GM12878 (cell line): ENCODE measurements around the gene ASIP. TPM values are rescaled to one million over a fixed set of nuclear protein-coding genes. Genes with fewer than 3 reads are reported as not detected.

ENCODE experiments used
- ATAC-seq: fragments of 200-7000 bp; cut with Tn5 transposase; 3 replicates; pipeline ENCODE4 v1.9.1; 2020; ENCODE audit warnings: mild to moderate bottlenecking, moderate library complexity
- BruUV-seq: library from RNA; stranded (reverse); fragments of 400-500 nt; replicated peaks from 2 replicates; lab custom pipeline; 2021; lab: Mats Ljungman, UMichigan
- CTCF ChIA-PET: fragments of 300-600 bp; sonication (Branson Sonifier 250); formaldehyde crosslinking; extraction: SDS; loops from one replicate; lab custom pipeline; 2021; ENCODE audit warnings: inconsistent platforms; lab: Yijun Ruan, JAX
- POLR2A ChIA-PET: fragments of 350-600 bp; formaldehyde crosslinking; extraction: SDS; loops from one replicate; lab custom pipeline; 2021; ENCODE audit warnings: inconsistent platforms; lab: Charles Lee
- RAD21 ChIA-PET: fragments of 300-600 bp; sonication (Branson Sonifier 250); formaldehyde crosslinking; loops from one replicate; lab custom pipeline; 2023; ENCODE audit warnings: antibody characterized with exemption; ENCODE audit not compliant: unreplicated experiment; lab: Charles Lee
- SMC1A ChIA-PET: fragments of 300-600 bp; sonication (Branson Sonifier 250); formaldehyde crosslinking; loops from one replicate; lab custom pipeline; 2023; ENCODE audit not compliant: unreplicated experiment, uncharacterized antibody; lab: Charles Lee
- DNase-seq: peaks from one replicate; pipeline ENCODE4 v3.0.0-alpha.2; 2011; ENCODE audit warnings: low read depth, low spot score
- FAIRE-seq: peaks from 3 replicates; lab custom pipeline; 2011; peaks lifted over from hg19 to GRCh38; lab: Jason Lieb, UNC
- H2AFZ ChIP-seq: 2 replicates; pipeline ENCODE4 v1.6.0; 2011; ENCODE audit warnings: low read depth, low read length, control low read depth; ENCODE audit not compliant: control insufficient read depth
- H3K27ac ChIP-seq: 2 replicates; pipeline ENCODE4 v1.5.1; 2011; ENCODE audit warnings: control low read depth; ENCODE audit not compliant: control insufficient read depth, insufficient read depth
- H3K27me3 ChIP-seq, 2 experiments: replicated peaks in 1 of 2; 2 replicates each; pipeline versions ENCODE4 v1.6.0 to v1.6.1; 2011; ENCODE audit warnings: low read length in 1 of 2; ENCODE audit not compliant: control insufficient read depth in 2 of 2, insufficient read depth in 2 of 2
- H3K36me3 ChIP-seq, 2 experiments: 2 replicates each; pipeline ENCODE4 v1.5.1; 2011; ENCODE audit warnings: low read length in 1 of 2; ENCODE audit not compliant: control insufficient read depth in 2 of 2, insufficient read depth in 2 of 2
- H3K4me1 ChIP-seq: 2 replicates; pipeline ENCODE4 v1.6.1; 2011; ENCODE audit warnings: mild to moderate bottlenecking, low read length, moderate library complexity, mixed read lengths; ENCODE audit not compliant: control insufficient read depth, insufficient read depth
- H3K4me2 ChIP-seq: 2 replicates; pipeline ENCODE4 v1.6.0; 2011; ENCODE audit warnings: control low read depth; ENCODE audit not compliant: control insufficient read depth, insufficient read depth
- H3K4me3 ChIP-seq: fragments of 200-600 bp; sonication (generic); 2 replicates; pipeline ENCODE4 v1.5.1; 2016
- H3K79me2 ChIP-seq: 2 replicates; pipeline ENCODE4 v1.6.0; 2011; ENCODE audit warnings: low read length; ENCODE audit not compliant: control insufficient read depth, insufficient read depth
- H3K9ac ChIP-seq: 2 replicates; pipeline ENCODE4 v1.8.0; 2011; ENCODE audit warnings: low read length, control low read depth, mixed read lengths; ENCODE audit not compliant: control insufficient read depth, insufficient read depth
- H3K9me3 ChIP-seq: replicated peaks from 3 replicates; pipeline ENCODE4 v1.5.1; 2011; ENCODE audit warnings: mild to moderate bottlenecking, low read length; ENCODE audit not compliant: control insufficient read depth, insufficient read depth
- H4K20me1 ChIP-seq: 2 replicates; pipeline ENCODE4 v1.6.0; 2011; ENCODE audit not compliant: control insufficient read depth, insufficient read depth
- ASH2L ChIP-seq: fragments of 300-600, 200-600 bp; sonication (generic); IDR thresholded peaks from 2 replicates; pipeline ENCODE4 v1.6.1; 2017; ENCODE audit warnings: low read depth, mild to moderate bottlenecking, borderline replicate concordance
- CHD2 ChIP-seq: IDR thresholded peaks from 2 replicates; pipeline ENCODE4 v1.6.1; 2011; ENCODE audit warnings: low read depth, low read length, improper control_type of control experiment, borderline replicate concordance
- LARP7 ChIP-seq: fragments of 450-650 bp; IDR thresholded peaks from 2 replicates; pipeline ENCODE4 v1.6.1; 2017; ENCODE audit warnings: mild to moderate bottlenecking
- NBN ChIP-seq: fragments of 450-650 bp; IDR thresholded peaks from 2 replicates; pipeline ENCODE4 v1.6.1; 2016
- ZBTB40 ChIP-seq: fragments of 450-650 bp; IDR thresholded peaks from 2 replicates; pipeline ENCODE4 v1.6.1; 2016; ENCODE audit warnings: mild to moderate bottlenecking, moderate library complexity, borderline replicate concordance
- WGBS: methylation state at CpG from one replicate; pipeline ENCODE4 v1.1.6; 2016; ENCODE audit warnings: low lambda C conversion rate; ENCODE audit not compliant: insufficient replicate concordance, insufficient coverage; ENCODE audit errors: missing lambda C conversion rate; 5-methylcytosine and 5-hydroxymethylcytosine counted together
- in situ Hi-C: fragments of 300-500 bp; cut with MboI; formaldehyde crosslinking; loops from 9 replicates; pipeline ENCODE4 v1.14.3; 2018; ENCODE audit warnings: mixed read lengths
- intact Hi-C: fragments of 100-400 bp; cut with micrococcal nuclease; formaldehyde crosslinking; loops from one replicate; pipeline ENCODE4 v1.14.2; 2022; ENCODE audit not compliant: unreplicated experiment
- polyA plus RNA-seq, 11 experiments: library from polyadenylated mRNA; depleted of rRNA in 4 of 11; unstranded in 6 of 11; stranded (reverse) in 5 of 11; fragments of >200 nt; fragmentation: Nextera tagmentation in 4 of 11; fragmentation: Illumina TruSeq in 1 of 11; extraction: Ambion mirVana in 4 of 11; extraction: Trizol in 1 of 11; gene quantifications; 1 replicate in 1 of 11; 2 replicates in 10 of 11; pipeline versions ENCODE4 v1.2.1 to v1.2.3, GENCODE V29; 2011 to 2016; ENCODE audit warnings: inconsistent platforms in 2 of 11, missing spikeins in 2 of 11, low read depth in 1 of 11
- total RNA-seq, 4 experiments: library from RNA; depleted of rRNA in 3 of 4; stranded (reverse); fragments of >200 nt in 3 of 4; fragmentation: Illumina TruSeq in 1 of 4; extraction: Trizol in 1 of 4; gene quantifications; 2 replicates each; pipeline versions ENCODE4 v1.2.1 to v1.2.3, GENCODE V29; 2013 to 2021
- TF ChIP-seq, protein P1 (sequence below): fragments of 450-650 bp; formaldehyde crosslinking; IDR thresholded peaks from 2 replicates; pipeline ENCODE4 v1.5.0; 2022; ENCODE audit warnings: mild to moderate bottlenecking, missing genetic modification characterization

ASIP gene
- total and polyA plus RNA-seq, 10 of the 15 experiments (the other 5 are each of a cell fraction or from before 2014, with no cell fraction given): 0.29 TPM; not detected in 9

DNA sequence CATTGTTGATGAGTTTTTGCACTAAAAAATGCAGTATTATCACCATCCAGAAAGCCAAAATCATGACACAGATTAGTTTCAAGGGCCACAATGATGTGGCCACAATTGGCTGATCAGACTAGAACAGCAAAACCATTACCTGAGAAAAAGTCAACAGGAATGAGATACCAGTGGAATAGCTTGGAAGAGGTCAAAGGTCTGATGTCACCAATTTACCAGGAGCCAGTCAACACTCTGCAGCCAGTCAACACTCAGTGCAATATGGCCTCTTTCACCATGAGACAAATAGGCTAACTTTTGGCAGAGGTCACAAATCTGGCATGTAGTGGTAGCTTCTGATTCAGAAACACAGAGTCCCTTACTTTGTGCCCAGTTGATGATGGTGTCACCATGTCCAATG, 7.5 kb upstream of the ASIP start:
- in situ Hi-C loops: no loop called here
- CTCF ChIA-PET: interaction anchor here (1.0 kb wide), 1 partner anchor 105 kb away, joined by 3 read pairs; no protein-coding TSS in a partner anchor
- no peak overlapping the region for H3K4me3 ChIP-seq
- H3K4me2 ChIP-seq: no peak overlapping the region
- H3K79me2 ChIP-seq: no peaks in the 10 kb centered on the region
- BruUV-seq: no TSS peak
- RAD21 ChIA-PET: no interaction called here
- FAIRE-seq: no peak
- no peaks in the 10 kb centered on the region for H3K36me3 ChIP-seq
- SMC1A ChIA-PET: no interaction called here
- H3K27ac ChIP-seq: no peak overlapping the region
- H3K27me3 ChIP-seq: no peaks in the 10 kb centered on the region
- H3K9me3 ChIP-seq: no peaks in the 10 kb centered on the region; the same call in 1 of the 3 replicates
- no peak for TF ChIP-seq ZBTB40
- TF ChIP-seq CHD2: no peak
- TF ChIP-seq, all 136 proteins: peak for 0
- POLR2A ChIA-PET: no interaction called here
- no peak overlapping the region for H3K9ac ChIP-seq
- DNase-seq: no peak
- no peaks in the 10 kb centered on the region for H4K20me1 ChIP-seq
- intact Hi-C loops: no loop called here
- H3K4me1 ChIP-seq: no peaks in the 10 kb centered on the region
- no peak for ATAC-seq
- no peak overlapping the region for H2AFZ ChIP-seq

DNA sequence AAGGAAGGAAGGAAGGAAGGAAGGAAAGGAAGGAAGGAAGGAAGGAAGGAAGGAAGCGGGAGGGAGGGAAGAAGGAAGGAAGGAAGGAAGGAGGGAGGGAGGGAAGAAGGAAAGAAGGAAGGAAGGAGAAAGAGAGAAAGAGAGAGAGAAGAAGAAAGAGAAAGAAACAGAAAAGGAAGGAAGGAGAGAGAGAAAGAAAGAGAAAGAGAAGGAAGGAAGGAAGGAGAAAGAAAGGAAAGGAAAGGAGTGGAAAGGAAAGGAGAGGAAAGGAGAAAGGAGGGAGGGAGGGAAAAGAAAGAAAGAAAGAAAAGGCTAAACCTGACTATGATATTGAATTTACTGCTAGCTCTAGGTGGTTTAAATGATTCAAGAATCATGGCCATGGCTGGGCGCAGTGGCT, 5.3 kb upstream of the ASIP start:
- Histone ChIP-seq H2AFZ (no peak overlapping the region), H3K27ac (no peak overlapping the region), H3K9me3 (no peaks in the 10 kb centered on the region; the same call in 1 of the 3 replicates), H4K20me1 (no peaks in the 10 kb centered on the region), H3K4me3 (no peak overlapping the region), H3K79me2 (no peaks in the 10 kb centered on the region), H3K9ac (no peak overlapping the region), H3K4me1 (no peaks in the 10 kb centered on the region; the same call in 1 of the 2 replicates), H3K27me3 (no peaks in the 10 kb centered on the region; a peak in 1 of 4 replicates), H3K4me2 (no peak overlapping the region), H3K36me3 (no peaks in the 10 kb centered on the region)
- POLR2A ChIA-PET: no interaction called here
- intact Hi-C loops (no loop called here), in situ Hi-C loops (no loop called here)
- TF ChIP-seq ASH2L: no peak
- no peak for TF ChIP-seq LARP7
- TF ChIP-seq, protein P1, sequence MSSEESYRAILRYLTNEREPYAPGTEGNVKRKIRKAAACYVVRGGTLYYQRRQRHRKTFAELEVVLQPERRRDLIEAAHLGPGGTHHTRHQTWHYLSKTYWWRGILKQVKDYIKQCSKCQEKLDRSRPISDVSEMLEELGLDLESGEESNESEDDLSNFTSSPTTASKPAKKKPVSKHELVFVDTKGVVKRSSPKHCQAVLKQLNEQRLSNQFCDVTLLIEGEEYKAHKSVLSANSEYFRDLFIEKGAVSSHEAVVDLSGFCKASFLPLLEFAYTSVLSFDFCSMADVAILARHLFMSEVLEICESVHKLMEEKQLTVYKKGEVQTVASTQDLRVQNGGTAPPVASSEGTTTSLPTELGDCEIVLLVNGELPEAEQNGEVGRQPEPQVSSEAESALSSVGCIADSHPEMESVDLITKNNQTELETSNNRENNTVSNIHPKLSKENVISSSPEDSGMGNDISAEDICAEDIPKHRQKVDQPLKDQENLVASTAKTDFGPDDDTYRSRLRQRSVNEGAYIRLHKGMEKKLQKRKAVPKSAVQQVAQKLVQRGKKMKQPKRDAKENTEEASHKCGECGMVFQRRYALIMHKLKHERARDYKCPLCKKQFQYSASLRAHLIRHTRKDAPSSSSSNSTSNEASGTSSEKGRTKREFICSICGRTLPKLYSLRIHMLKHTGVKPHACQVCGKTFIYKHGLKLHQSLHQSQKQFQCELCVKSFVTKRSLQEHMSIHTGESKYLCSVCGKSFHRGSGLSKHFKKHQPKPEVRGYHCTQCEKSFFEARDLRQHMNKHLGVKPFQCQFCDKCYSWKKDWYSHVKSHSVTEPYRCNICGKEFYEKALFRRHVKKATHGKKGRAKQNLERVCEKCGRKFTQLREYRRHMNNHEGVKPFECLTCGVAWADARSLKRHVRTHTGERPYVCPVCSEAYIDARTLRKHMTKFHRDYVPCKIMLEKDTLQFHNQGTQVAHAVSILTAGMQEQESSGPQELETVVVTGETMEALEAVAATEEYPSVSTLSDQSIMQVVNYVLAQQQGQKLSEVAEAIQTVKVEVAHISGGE (CRISPR knock-in tag): no peak
- no peak for TF ChIP-seq NBN
- no peak for DNase-seq
- RAD21 ChIA-PET: no interaction called here
- no TSS peak for BruUV-seq
- WGBS: 47% methylated on average over 2 of the region's 2 CpGs
- CTCF ChIA-PET: no interaction called here
- SMC1A ChIA-PET: no interaction called here
- FAIRE-seq: no peak
- no peak for ATAC-seq
